K562 (cell line): ENCODE measurements around the gene LIAS. TPM values are rescaled to one million over a fixed set of nuclear protein-coding genes. Genes with fewer than 3 reads are reported as not detected.

Experiments
- ATAC-seq: fragments of 200-7000 bp; cut with Tn5 transposase; 3 replicates; pipeline ENCODE4 v1.9.1; 2020; ENCODE audit warnings: moderate library complexity
- BruUV-seq: library from RNA; stranded (reverse); fragments of 400-500 nt; replicated peaks from 2 replicates; lab custom pipeline; 2021; lab: Mats Ljungman, UMichigan
- CTCF ChIA-PET: fragments of 300-600 bp; formaldehyde crosslinking; extraction: SDS; loops from one replicate; lab custom pipeline; 2021; ENCODE audit warnings: low intra/inter-chr PET ratio; lab: Yijun Ruan, JAX
- POLR2A ChIA-PET: fragments of 300-600, 350-650 bp; sonication (Branson Sonifier 250); formaldehyde crosslinking; extraction: SDS; loops from one replicate; lab custom pipeline; 2021; ENCODE audit warnings: antibody characterized with exemption, inconsistent platforms; lab: Yijun Ruan, JAX
- DNase-seq, 4 experiments: peaks; one replicate each; pipeline versions ENCODE4 v3.0.0 to v3.0.0-alpha.2; 2011 to 2018; ENCODE audit warnings: low spot score in 3 of 4, mixed read lengths in 3 of 4; ENCODE audit errors: extremely low read depth in 1 of 4
- FAIRE-seq: peaks from 2 replicates; lab custom pipeline; 2011; peaks lifted over from hg19 to GRCh38; lab: Jason Lieb, UNC
- H2AFZ ChIP-seq: 2 replicates; pipeline ENCODE4 v1.6.0; 2011; ENCODE audit warnings: low read depth, low read length, control low read depth, inconsistent platforms
- H3K27ac ChIP-seq: fragments of 200-600 bp; 3 replicates; pipeline ENCODE4 v1.8.0; 2011; ENCODE audit warnings: low read depth, mild to moderate bottlenecking, control low read depth, inconsistent platforms, low read length, moderate library complexity, mixed read lengths; ENCODE audit errors: extremely low read depth
- H3K27me3 ChIP-seq, 2 experiments: fragments of 300-600 bp in 1 of 2; 2 replicates in 1 of 2; 3 replicates in 1 of 2; pipeline versions ENCODE4 v1.6.0 to v1.8.0; 2011; ENCODE audit warnings: inconsistent platforms in 2 of 2, low read length in 2 of 2, mild to moderate bottlenecking in 1 of 2, mixed read lengths in 1 of 2, moderate library complexity in 1 of 2; ENCODE audit not compliant: control insufficient read depth in 2 of 2, insufficient read depth in 2 of 2
- H3K36me3 ChIP-seq: fragments of 300-600 bp; 3 replicates; pipeline ENCODE4 v1.8.0; 2011; ENCODE audit warnings: mild to moderate bottlenecking, low read length, inconsistent platforms; ENCODE audit not compliant: control insufficient read depth, insufficient read depth
- H3K4me1 ChIP-seq, 2 experiments: fragments of 200-600 bp in 1 of 2; replicated peaks in 1 of 2; 2 replicates in 1 of 2; 3 replicates in 1 of 2; pipeline versions ENCODE4 v1.5.1 to v1.8.0; 2011; ENCODE audit warnings: inconsistent platforms in 2 of 2, low read length in 2 of 2, mild to moderate bottlenecking in 1 of 2, mixed read lengths in 1 of 2, moderate library complexity in 1 of 2; ENCODE audit not compliant: control insufficient read depth in 2 of 2, insufficient read depth in 2 of 2
- H3K4me2 ChIP-seq: 2 replicates; pipeline ENCODE4 v1.6.1; 2011; ENCODE audit warnings: low read length, control low read depth, inconsistent platforms, mixed read lengths; ENCODE audit not compliant: insufficient read depth
- H3K4me3 ChIP-seq: fragments of 200-600 bp; sonication (generic), shearing (Covaris generic); 2 replicates; pipeline ENCODE4 v1.5.1; 2016; ENCODE audit warnings: control low read depth, inconsistent platforms
- H3K79me2 ChIP-seq: fragments of 200-600 bp; 3 replicates; pipeline ENCODE4 v1.8.0; 2011; ENCODE audit warnings: low read length, inconsistent platforms; ENCODE audit not compliant: control insufficient read depth, insufficient read depth
- H3K9ac ChIP-seq, 2 experiments: 2 replicates each; pipeline versions ENCODE4 v1.6.0 to v1.6.1; 2011; ENCODE audit warnings: low read depth in 2 of 2, low read length in 2 of 2, control low read depth in 1 of 2, inconsistent platforms in 1 of 2, mild to moderate bottlenecking in 1 of 2, mixed read lengths in 1 of 2; ENCODE audit not compliant: insufficient read depth in 1 of 2
- H3K9me1 ChIP-seq: one replicate; pipeline ENCODE4 v1.6.0; 2011; ENCODE audit warnings: inconsistent platforms, mild to moderate bottlenecking, low read length, moderate library complexity; ENCODE audit not compliant: control insufficient read depth, insufficient read depth
- H3K9me3 ChIP-seq: replicated peaks from 2 replicates; pipeline ENCODE4 v1.5.1; 2011; ENCODE audit warnings: low read depth, low read length, inconsistent platforms; ENCODE audit not compliant: control insufficient read depth, insufficient read depth
- H4K20me1 ChIP-seq: replicated peaks from 2 replicates; pipeline ENCODE4 v1.6.1; 2011; ENCODE audit warnings: low read length, inconsistent platforms, mixed read lengths; ENCODE audit not compliant: control insufficient read depth, insufficient read depth
- JUND ChIP-seq, 2 experiments: IDR thresholded peaks; 2 replicates in 1 of 2; 3 replicates in 1 of 2; pipeline ENCODE4 v1.6.1; 2011; ENCODE audit warnings: borderline replicate concordance in 2 of 2, low read depth in 2 of 2, low read length in 2 of 2, improper control_type of control experiment in 1 of 2, missing biosample characterization in 1 of 2, missing genetic modification characterization in 1 of 2, missing genetic modification reagents in 1 of 2
- MCM5 ChIP-seq: fragments of 450-650 bp; IDR thresholded peaks from 2 replicates; pipeline ENCODE4 v1.6.1; 2016; ENCODE audit warnings: low read depth
- MXD1 ChIP-seq: fragments of 250-450 bp; sonication (Bioruptor Pico); IDR thresholded peaks from 2 replicates; pipeline ENCODE4 v1.8.0; 2021; ENCODE audit warnings: borderline replicate concordance, mild to moderate bottlenecking, moderate library complexity; ENCODE audit not compliant: poor library complexity, severe bottlenecking
- NR0B1 ChIP-seq: fragments of 450-650 bp; IDR thresholded peaks from one replicate; pipeline ENCODE4 v1.6.1; 2018; ENCODE audit warnings: mild to moderate bottlenecking, moderate library complexity; ENCODE audit not compliant: partially characterized antibody
- PRDM10 ChIP-seq: fragments of 450-650 bp; IDR thresholded peaks from 2 replicates; pipeline ENCODE4 v1.6.1; 2018; ENCODE audit not compliant: partially characterized antibody
- ZBED1 ChIP-seq: IDR thresholded peaks from 2 replicates; pipeline ENCODE4 v1.6.1; 2014
- ZC3H11A ChIP-seq: IDR thresholded peaks from 2 replicates; pipeline ENCODE4 v1.6.1; 2012; ENCODE audit warnings: low read depth, low read length, improper control_type of control experiment
- ZMIZ1 ChIP-seq, 2 experiments: fragments of 150-350 bp in 1 of 2; IDR thresholded peaks; 2 replicates each; pipeline ENCODE4 v1.6.1; 2012 to 2016; ENCODE audit warnings: low read depth in 2 of 2, low read length in 2 of 2, mild to moderate bottlenecking in 1 of 2, moderate library complexity in 1 of 2
- ZNF449 ChIP-seq: fragments of 250-450 bp; sonication (Bioruptor Pico); IDR thresholded peaks from 2 replicates; pipeline ENCODE4 v1.8.0; 2022; ENCODE audit warnings: moderate library complexity, mild to moderate bottlenecking, inconsistent platforms
- ZNF696 ChIP-seq: fragments of 250-450 bp; sonication (Bioruptor Pico); conservative IDR thresholded peaks from 2 replicates; pipeline ENCODE4 v1.4.0; 2020; ENCODE audit warnings: mild to moderate bottlenecking, moderate library complexity
- ZNF778 ChIP-seq: fragments of 450-650 bp; formaldehyde crosslinking; IDR thresholded peaks from 2 replicates; pipeline ENCODE4 v1.4.0; 2020; ENCODE audit warnings: mild to moderate bottlenecking, moderate library complexity
- WGBS: fragments of 100-300 bp; shearing (Covaris generic); methylation state at CpG from one replicate; pipeline ENCODE4 v1.1.6; 2016; ENCODE audit warnings: low coverage, mixed read lengths; ENCODE audit not compliant: insufficient coverage; ENCODE audit errors: missing lambda C conversion rate; 5-methylcytosine and 5-hydroxymethylcytosine counted together
- in situ Hi-C: fragments of 300-500 bp; cut with MboI; formaldehyde crosslinking; loops from 4 replicates; pipeline ENCODE4 v1.15.0; 2018; ENCODE audit warnings: inconsistent platforms, mixed read lengths
- intact Hi-C: fragments of 100-400 bp; cut with micrococcal nuclease; formaldehyde crosslinking; loops from 2 replicates; pipeline ENCODE4 v1.14.2; 2022
- polyA plus RNA-seq, 8 experiments: library from polyadenylated mRNA; depleted of rRNA in 4 of 8; stranded (reverse) in 5 of 8; unstranded in 3 of 8; fragments of >200 nt; fragmentation: Nextera tagmentation in 2 of 8; fragmentation: Illumina TruSeq in 1 of 8; extraction: Ambion mirVana in 2 of 8; extraction: Trizol in 1 of 8; gene quantifications; 2 replicates each; pipeline versions ENCODE4 v1.2.1 to v1.2.3, GENCODE V29; 2011 to 2014; ENCODE audit warnings: inconsistent platforms in 1 of 8, missing spikeins in 1 of 8
- total RNA-seq, 7 experiments: library from RNA; depleted of rRNA in 6 of 7; stranded (reverse); fragments of >200 nt in 6 of 7; fragmentation: Illumina TruSeq in 2 of 7; extraction: Trizol in 2 of 7; gene quantifications; 2 replicates each; pipeline versions ENCODE4 v1.2.1 to v1.2.3, GENCODE V29; 2011 to 2021; ENCODE audit warnings: low replicate concordance in 1 of 7

The LIAS gene
- total and polyA plus RNA-seq, 9 of the 15 experiments (the other 6 are each of a cell fraction or from before 2014, with no cell fraction given), result 21.9 to 57.1 (median 42.1) TPM

GRCh38 chr4:39472396-39472795 is 13.5 kb downstream of the LIAS start:
- FAIRE-seq (peak; percentile 23), ATAC-seq (no peak), DNase-seq (no peak)
- Histone ChIP-seq H3K79me2 (no peaks in the 10 kb centered on the region), H3K27me3 (no peaks in the 10 kb centered on the region), H2AFZ (no peak overlapping the region), H3K9me3 (no peaks in the 10 kb centered on the region), H3K27ac (no peak overlapping the region), H3K9ac (no peak overlapping the region), H4K20me1 (no peaks in the 10 kb centered on the region), H3K9me1 (no peaks in the 10 kb centered on the region), H3K36me3 (peaks cover 66% of the 10 kb centered on the region), H3K4me3 (no peak overlapping the region), H3K4me1 (no peaks in the 10 kb centered on the region; a peak in 1 of 5 replicates), H3K4me2 (no peak overlapping the region)
- POLR2A ChIA-PET, result interaction anchor here (0.7 kb wide), 1 partner anchor 380 kb away, joined by 3 read pairs; no protein-coding TSS in a partner anchor
- CTCF ChIA-PET, result no interaction called here
- in situ Hi-C loops, result loop anchor here (5.0 kb wide), 1 partner anchor 500 kb away; no protein-coding TSS in a partner anchor
- WGBS, result 91% methylated on average over 3 of the region's 3 CpGs
- no TSS peak for BruUV-seq
- intact Hi-C loops, result no loop called here
- TF ChIP-seq ZMIZ1 (IDR thresholded peaks at IDR 0.05; ENCODE audit: low read depth in 2 of 2, low read length in 2 of 2) (no peak), ZC3H11A (no peak), ZNF778 (CRISPR knock-in tag) (no peak), MCM5 (no peak), JUND (IDR thresholded peaks at IDR 0.05; ENCODE audit: borderline replicate concordance, low read depth, low read length) (no peak), JUND (tag; IDR thresholded peaks at IDR 0.05; ENCODE audit: borderline replicate concordance, low read depth, low read length) (no peak), ZNF449 (CRISPR knock-in tag) (no peak), ZNF696 (CRISPR knock-in tag) (no peak), ZBED1 (no peak), PRDM10 (no peak), MXD1 (no peak), NR0B1 (no peak)
